Measurements from ENCODE around the gene HPSE. TPM values are rescaled to one million over a fixed set of nuclear protein-coding genes. Genes with fewer than 3 reads are reported as not detected.

HPSE gene
- polyA plus RNA-seq, 3 donors: 21.2 to 65.8 (median 31.2) TPM

GRCh38 chr4:83369831-83370639, 35.4 kb upstream of the HPSE start:
- Histone ChIP-seq H3K4me1 (ENCODE audit: control insufficient read depth in 1 of 2, insufficient read depth in 2 of 2, low read length in 2 of 2) (peaks cover 35 to 50% of the 10 kb centered on the region in 2 donors), H3K4me2 (replicated peaks; ENCODE audit: extremely low read depth, low read length, poor library complexity, severe bottlenecking) (peak overlapping the region; percentile 64), H2AFZ (ENCODE audit: insufficient read depth, low read depth, low read length, poor library complexity, severe bottlenecking) (no peak overlapping the region), H3K27ac (ENCODE audit: low read depth in 1 of 2, low read length in 2 of 2) (peak overlapping the region in 1 of 2 donors; percentile 55), H3K9me3 (replicated peaks in 1 of 2; ENCODE audit: control insufficient read depth in 1 of 2, insufficient read depth in 1 of 2, low read length in 2 of 2) (peaks cover 0 to 2% of the 10 kb centered on the region in 2 donors), H4K20me1 (ENCODE audit: insufficient read depth, low read length) (no peaks in the 10 kb centered on the region), H3K36me3 (replicated peaks in 1 of 2; ENCODE audit: control insufficient read depth in 1 of 2, insufficient read depth in 2 of 2, low read length in 2 of 2) (no peaks in the 10 kb centered on the region), H3K9ac (ENCODE audit: insufficient read depth, low read length, poor library complexity, severe bottlenecking) (no peak overlapping the region), H3K79me2 (ENCODE audit: insufficient read depth, low read length) (no peaks in the 10 kb centered on the region), H3K27me3 (ENCODE audit: control insufficient read depth in 2 of 2, insufficient read depth in 2 of 2, low read length in 2 of 2) (no peaks in the 10 kb centered on the region), H3K4me3 (replicated peaks in 1 of 3; ENCODE audit: low read depth in 2 of 3, low read length in 3 of 3) (peak overlapping the region in 1 of 3 experiments; percentile 59)
- peak; percentile 64 to 83 (median 81) for DNase-seq
- Mint-ChIP-seq H3K4me1 (peaks cover 54% of the 10 kb centered on the region), H3K9me3 (peaks cover 0 to 10% (median 6%) of the 10 kb centered on the region in 7 donors), H3K27ac (peak overlapping the region; percentile 50 to 88 (median 74)), H3K27me3 (ENCODE audit: low read depth in 3 of 3) (peaks cover 0 to 2% (median 0%) of the 10 kb centered on the region in 3 donors), H3K4me3 (peak overlapping the region in 1 of 2 donors; percentile 64), H3K36me3 (peaks cover 0 to 3% of the 10 kb centered on the region in 2 donors)
- 17% methylated on average over 1 of the region's 4 CpGs for WGBS (ENCODE audit: insufficient coverage)
- intact Hi-C loops (cut with micrococcal nuclease): no loop called here
- TF ChIP-seq CTCF (IDR thresholded peaks at IDR 0.05): no peak

GRCh38 chr4:83364312-83364711, 29.7 kb upstream of the HPSE start:
- intact Hi-C loops (cut with micrococcal nuclease): no loop called here
- H3K9me3 Mint-ChIP-seq: peaks cover 0 to 5% (median 0%) of the 10 kb centered on the region in 7 donors
- no peaks in the 10 kb centered on the region for H3K27me3 ChIP-seq (ENCODE audit: control insufficient read depth in 2 of 2, insufficient read depth in 2 of 2, low read length in 2 of 2)
- H3K27ac Mint-ChIP-seq: no peak overlapping the region
- peaks cover 2 to 6% (median 3%) of the 10 kb centered on the region in 3 donors for H3K27me3 Mint-ChIP-seq (ENCODE audit: low read depth in 3 of 3)
- H3K27ac ChIP-seq (ENCODE audit: low read depth in 1 of 2, low read length in 2 of 2): no peak overlapping the region
- peaks cover 11 to 16% of the 10 kb centered on the region in 2 donors for H3K4me1 ChIP-seq (ENCODE audit: control insufficient read depth in 1 of 2, insufficient read depth in 2 of 2, low read length in 2 of 2)
- H3K4me3 ChIP-seq (replicated peaks in 1 of 3; ENCODE audit: low read depth in 2 of 3, low read length in 3 of 3): no peak overlapping the region
- H2AFZ ChIP-seq (ENCODE audit: insufficient read depth, low read depth, low read length, poor library complexity, severe bottlenecking): no peak overlapping the region
- no peaks in the 10 kb centered on the region for H3K36me3 ChIP-seq (replicated peaks in 1 of 2; ENCODE audit: control insufficient read depth in 1 of 2, insufficient read depth in 2 of 2, low read length in 2 of 2)
- no peaks in the 10 kb centered on the region for H3K9me3 ChIP-seq (replicated peaks in 1 of 2; ENCODE audit: control insufficient read depth in 1 of 2, insufficient read depth in 1 of 2, low read length in 2 of 2)
- H3K36me3 Mint-ChIP-seq: no peaks in the 10 kb centered on the region
- no peaks in the 10 kb centered on the region for H4K20me1 ChIP-seq (ENCODE audit: insufficient read depth, low read length)
- H3K9ac ChIP-seq (ENCODE audit: insufficient read depth, low read length, poor library complexity, severe bottlenecking): no peak overlapping the region
- WGBS (ENCODE audit: insufficient coverage): 17% methylated on average over 3 of the region's 3 CpGs
- TF ChIP-seq CTCF (IDR thresholded peaks at IDR 0.05): no peak
- H3K4me3 Mint-ChIP-seq: no peak overlapping the region
- DNase-seq: no peak
- H3K4me1 Mint-ChIP-seq: peaks cover 29% of the 10 kb centered on the region
- H3K79me2 ChIP-seq (ENCODE audit: insufficient read depth, low read length): no peaks in the 10 kb centered on the region
- H3K4me2 ChIP-seq (replicated peaks; ENCODE audit: extremely low read depth, low read length, poor library complexity, severe bottlenecking): no peak overlapping the region
